ENCODE measurements around the gene SPI1.
"Not testable (repeated sequence)": the region's sequence is repeated elsewhere in the genome, so short reads cannot be mapped to it uniquely, and the experiment has no call there.

SPI1 gene

DNA sequence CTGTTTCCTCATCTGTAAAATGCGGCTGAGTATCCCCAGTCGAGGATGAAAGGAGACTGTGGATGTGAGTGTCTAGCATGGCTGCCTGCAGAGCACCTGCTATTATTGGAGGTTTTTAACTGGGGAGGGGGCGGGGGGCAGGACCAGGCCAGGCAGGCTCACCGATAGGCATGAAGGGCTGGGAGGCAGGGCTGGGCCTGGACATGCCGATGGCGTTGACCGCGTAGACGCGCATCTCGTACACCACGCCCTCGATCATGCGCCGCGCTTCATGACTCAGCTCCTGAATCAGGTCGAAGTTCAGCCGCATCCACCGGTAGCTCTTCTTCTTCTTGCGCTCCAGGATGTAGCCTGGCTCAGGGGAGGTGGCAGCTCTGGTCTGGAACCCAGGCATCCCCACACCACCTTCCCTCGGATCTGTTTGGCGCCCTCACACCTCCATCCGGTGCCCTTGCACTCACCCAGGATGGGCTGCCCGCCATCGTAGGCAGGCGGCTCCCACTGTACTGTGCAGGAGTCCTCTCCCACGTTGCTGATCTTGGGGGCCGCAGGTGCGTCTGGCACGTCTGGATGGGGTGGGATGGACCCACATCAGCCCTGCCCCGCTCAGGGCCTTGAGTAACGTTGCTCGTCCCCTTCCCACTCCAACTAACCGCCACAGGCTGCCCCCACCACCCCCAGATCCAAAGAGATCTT is 41.0 kb downstream of the SPI1 start:
- no peak for DNase-seq

DNA sequence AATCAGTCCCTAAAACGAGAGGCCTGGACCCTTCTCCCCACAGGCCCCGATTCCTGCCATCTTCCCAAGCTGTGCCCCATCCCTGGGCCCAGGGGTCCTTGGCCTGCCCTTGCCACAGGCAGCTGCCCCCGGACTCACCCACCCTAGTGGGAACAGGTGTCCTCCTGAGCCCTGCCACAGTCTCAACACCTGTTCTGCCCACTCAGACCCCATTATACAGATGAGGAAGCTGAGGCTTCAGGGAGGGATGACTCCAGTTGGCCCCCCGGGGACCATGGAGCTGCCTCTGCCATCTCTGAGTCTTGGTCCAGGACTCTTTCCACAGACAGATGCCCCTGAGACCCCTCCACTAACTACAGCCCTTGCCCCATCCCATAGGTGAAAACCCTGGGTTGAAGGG is 41.8 kb downstream of the SPI1 start:
- DNase-seq, result no peak

DNA sequence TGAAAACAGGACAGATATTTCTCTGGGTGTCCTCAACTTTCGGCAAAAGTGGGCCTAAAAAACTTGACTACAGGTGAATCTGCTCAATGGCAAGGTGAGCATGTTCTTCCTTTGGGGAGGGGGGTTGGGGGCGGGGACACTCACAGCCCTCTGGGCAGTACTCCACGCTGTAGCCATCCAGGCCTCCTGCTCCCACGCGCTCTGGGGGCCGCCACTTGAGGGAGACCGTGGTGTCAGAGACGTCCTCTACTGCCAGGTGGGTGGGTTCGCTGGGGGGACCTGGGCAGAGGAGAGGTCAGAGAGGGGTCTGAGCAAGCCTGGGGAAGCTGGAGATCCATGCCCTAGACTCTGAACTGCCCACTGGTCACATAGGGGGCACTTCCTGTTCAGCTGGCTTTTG is 42.6 kb downstream of the SPI1 start:
- DNase-seq, result no peak

DNA sequence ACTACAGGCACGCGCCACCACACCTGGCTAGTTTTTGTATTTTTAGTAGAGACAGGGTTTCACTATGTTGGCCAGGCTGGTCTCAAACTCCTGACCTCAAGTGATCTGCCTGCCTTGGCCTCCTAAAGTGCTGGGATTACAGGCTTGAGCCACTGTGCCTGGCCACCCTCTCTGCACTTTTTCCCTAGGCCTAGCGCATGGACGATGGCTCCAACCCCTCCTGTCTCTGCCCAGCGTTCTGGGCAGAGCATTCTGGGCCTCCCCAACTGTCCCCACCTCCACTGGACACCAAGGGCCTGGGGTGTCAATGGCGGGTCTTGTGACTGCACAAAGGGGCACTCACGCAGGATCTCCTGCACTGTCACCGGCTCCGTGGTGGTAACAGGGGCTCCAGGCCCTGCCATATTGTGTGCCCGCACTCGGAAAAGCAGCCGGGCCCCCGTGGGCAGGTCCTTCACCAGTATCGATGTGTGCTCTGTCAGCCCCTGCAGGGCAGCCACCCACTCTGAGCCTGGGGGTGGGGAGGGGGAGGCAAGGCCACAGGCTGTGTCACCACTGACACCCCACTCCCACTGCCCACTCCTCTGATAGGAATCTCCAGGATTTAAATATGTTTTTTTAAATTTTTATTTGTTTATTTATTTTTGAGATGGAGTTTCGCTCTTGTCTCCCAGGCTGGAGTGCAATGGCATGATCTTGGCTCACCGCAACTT is 43.5 kb downstream of the SPI1 start:
- not testable (repeated sequence) for DNase-seq

DNA sequence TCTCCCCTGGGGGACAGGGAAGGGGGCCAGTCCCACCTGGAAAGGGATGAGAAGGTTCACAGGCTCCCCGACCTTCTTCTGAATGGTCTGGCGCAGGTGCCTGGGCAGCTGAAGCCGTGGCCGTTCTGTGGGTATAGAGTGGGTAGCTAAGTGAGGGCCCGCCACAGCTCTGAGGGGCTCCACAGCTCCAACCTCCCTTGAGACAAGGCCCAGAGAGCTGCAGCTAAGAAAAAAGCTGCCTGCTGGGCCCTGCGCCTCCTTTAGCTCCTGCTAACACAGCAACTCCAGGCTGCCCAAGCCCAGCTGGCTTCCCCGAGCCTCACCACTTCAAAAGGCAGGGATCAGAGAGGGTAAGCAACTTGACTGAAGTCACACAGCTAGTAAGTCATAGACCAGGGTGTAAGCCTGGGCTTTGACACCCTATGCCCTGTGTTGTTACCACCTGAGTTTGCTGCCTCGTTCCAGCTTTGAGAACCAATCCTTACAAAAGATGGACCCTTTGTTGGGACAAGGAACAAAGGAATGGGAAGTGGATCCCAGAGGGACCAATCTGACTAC is 44.4 kb downstream of the SPI1 start:
- no peak for DNase-seq

DNA sequence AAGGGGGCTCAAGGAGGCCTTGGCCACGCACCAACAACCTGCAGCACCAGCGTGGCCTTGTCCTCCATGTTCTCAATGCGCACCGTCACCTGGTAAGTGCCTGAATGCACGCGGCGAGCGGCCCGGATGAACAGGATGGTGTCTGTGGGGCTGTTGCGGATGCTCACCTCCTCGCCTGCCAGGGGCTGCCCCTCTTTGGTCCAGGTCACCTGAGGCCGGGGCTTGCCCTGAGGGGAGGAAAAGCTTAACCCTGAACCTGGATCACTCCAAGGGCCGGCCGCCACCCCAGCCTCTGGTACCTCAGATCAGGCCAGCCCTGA is 44.9 kb downstream of the SPI1 start:
- DNase-seq, result no peak

DNA sequence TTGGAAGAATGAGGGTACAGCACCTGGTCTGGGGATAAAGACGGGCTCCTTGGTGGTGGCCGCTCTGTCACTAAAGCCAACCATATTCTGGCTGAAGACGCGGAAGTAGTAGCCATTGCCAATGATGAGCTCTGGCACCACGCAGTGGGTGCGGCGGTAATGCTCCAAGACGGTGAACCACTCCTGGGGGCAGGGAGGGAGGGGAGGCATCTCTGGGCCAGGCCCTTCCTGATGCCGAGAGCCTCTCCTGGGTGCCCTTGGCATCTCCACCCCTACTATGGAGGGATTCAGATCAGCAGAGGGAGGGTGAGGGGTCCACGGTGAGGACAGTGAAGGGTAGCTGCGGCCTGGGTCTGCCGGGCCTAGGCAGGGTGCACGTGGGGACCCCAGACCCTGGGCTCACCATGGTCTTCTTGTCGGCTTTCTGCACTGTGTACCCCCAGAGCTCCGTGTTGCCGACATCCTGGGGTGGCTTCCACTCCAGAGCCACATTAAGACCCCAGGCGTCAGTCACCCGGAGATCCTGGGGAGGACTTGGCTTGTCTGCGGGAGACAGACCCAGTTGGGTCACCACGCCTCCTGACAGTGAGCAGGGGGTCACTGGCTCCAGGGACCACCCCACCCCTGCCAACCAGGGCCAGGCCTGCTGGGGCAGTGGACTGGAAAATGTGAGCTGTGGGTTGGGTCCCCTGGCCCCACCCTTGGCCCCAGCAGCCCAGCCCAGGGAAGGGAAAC is 45.4 kb downstream of the SPI1 start:
- DNase-seq, result no peak

DNA sequence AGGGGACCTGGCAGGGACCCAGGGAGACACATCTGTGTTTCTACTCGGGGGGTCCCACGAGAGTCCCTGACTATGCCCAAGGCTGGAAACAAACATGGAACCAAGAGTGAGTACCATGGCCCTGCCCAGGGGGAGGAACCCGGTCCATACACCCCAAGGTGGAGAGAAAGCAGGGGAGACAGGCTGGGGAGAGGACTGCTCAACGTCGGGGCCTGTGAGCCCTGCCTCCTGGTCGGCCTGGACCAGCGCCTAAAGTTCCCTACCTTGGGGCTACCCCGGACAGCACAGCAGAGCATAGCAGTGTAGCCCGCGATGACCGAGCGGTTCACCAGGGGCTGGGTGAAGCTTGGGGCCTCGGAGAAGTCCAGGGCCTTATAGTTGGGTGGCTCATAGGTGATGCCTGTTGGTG is 46.0 kb downstream of the SPI1 start:
- DNase-seq, result no peak

DNA sequence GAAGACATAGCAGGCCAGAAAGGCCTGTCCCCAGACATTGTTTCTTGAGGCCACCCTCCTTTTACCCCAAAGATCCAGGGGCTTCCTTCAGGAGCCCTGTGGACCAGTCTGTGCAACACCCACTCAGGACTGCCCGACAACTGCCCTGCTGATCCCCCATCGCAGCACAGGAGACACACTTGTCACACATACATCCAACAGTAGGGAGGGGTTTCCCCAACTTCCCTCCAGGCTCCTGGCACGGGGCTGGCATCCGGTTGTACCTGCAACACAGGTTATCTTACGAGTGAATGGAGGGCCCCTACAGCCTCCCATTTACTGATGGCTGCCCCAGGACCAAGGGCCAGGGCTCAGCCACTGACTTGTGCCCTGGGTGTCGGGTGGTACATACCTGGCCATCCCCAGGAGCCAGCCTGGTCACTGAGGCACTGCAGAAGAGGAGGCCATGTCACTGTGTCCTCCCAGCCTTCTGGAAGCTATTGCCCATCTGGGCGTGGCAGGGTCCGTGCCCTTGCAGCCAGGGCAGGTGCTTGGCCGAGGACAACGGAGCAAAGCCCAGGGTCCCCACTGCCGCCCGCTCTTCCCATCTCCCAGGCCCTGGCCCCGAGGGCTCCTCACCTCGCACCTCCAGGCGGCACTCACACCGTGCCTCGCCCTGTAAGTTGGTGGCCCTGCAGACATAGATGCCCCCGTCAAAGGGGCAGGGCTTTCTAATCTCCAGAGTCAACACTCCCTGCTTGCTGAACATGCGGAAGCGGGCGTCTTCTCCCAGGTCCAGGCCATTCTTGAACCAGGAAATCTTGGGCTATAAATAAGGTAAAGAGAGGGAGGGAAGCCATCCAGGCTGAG is 46.7 kb downstream of the SPI1 start:
- no peak for DNase-seq

DNA sequence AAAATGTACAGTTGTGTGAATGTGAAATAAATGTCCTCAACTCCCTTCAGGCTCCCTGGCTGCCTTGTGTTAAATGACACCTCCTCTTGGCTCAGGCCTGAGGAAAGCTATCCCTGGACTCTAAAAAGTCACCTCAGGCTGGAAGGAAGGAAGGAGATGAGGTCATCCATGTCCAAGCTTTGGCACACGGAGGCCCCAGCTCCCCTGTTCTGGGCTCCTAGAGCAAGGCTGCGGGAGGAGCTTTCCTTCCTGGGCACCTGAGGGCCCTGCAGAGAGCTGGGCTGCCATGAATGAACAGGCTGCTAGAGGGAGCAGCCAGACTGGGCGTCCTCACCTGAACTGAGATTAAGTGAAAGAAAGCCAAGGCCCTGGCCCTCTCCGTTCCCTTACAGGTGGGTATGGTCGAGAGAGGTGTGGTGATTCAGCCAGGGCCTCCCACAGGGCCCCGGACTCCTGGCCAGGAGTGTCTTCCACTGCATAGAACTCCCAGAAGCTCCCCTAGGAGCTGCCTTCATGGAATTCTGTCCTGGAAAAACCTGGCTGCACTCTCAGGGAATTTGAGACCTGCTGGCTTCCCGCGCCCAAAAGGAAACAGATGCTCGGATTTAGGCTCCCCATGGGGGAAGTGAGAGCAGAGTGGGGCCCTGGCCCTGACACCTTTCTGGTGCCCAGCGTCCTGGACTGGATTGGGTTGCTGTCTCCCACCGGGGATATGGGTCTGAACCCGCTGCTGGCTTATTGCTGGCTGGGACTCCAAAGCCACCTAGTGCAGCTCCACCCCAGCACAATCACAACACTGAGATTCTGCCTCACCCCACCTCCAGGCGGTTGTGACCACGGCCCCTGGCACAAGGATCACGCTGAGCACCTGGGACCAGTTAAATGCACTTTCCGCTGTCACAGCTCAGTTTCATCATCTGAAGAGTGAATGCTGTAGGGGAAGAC is 48.1 kb downstream of the SPI1 start:
- DNase-seq, result no peak

DNA sequence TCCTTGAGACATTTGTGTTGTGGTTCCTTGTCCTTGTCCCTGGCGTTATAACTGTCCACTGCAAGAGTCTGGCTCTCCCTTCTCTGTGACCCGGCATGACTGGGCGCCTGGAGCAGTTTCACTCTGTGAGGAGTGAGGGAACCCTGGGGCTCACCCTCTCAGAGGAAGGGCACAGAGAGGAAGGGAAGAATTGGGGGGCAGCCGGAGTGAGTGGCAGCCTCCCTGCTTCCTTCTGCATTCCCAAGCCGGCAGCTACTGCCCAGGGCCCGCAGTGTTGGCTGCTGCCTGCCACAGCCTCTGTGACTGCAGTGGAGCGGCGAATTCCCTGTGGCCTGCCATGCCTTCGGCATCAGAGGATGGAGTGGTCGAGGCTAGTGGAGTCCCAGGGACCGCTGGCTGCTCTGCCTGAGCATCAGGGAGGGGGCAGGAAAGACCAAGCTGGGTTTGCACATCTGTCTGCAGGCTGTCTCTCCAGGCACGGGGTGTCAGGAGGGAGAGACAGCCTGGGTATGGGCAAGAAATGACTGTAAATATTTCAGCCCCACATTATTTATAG is 48.8 kb downstream of the SPI1 start:
- DNase-seq, result no peak

DNA sequence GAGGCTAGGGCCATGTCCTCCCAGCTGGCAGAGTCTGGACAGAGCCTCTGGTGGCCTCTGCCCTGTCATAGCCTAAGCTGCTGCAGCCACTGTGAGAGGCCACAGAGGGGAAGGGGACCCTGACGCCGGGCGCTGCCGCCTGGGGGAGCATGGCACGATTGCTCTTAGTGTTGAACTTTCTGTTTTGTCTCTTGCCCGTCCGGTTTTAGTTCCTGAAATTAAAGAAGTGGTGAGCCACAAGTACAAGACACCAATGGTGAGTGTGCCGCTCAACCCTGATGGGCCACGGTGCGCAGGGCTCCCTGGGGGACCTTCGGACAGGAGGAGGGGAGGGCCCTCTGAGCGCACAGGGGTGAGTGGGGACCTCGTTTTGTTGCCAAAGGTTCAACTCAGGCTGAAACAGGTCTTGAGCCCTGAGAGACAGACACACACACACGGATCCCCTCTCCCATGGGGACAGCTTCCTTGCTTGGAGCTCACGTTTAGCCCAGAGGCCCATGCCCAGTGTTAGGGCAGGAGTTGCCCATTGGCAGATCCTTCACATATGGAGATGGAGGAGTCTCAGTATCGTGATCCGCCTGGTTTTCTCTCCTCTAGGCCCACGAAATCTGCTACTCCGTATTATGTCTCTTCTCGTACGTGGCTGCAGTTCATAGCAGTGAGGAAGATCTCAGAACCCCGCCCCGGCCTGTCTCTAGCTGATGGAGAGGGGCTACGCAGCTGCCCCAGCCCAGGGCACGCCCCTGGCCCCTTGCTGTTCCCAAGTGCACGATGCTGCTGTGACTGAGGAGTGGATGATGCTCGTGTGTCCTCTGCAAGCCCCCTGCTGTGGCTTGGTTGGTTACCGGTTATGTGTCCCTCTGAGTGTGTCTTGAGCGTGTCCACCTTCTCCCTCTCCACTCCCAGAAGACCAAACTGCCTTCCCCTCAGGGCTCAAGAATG is 49.6 kb downstream of the SPI1 start:
- DNase-seq, result no peak

DNA sequence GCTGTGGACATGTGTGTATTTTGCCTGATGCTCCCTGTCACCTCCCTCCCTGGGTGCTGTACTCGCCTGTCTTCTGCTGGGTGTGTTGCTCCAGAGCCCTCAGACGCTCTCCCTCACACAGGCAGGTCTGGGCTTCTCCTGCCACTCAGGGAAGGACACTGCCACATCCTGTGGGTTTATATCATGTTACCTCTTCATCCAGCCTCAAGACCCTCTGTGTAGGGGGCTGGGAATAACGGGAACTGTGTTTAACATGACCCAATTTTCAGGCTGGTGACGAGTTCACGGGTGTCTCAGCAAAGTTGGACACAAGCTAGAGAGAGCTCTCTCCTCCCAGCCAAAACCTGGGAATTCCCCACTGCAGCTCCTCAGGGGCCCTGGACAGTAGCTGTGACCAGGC is 50.4 kb downstream of the SPI1 start:
- DNase-seq, result no peak

DNA sequence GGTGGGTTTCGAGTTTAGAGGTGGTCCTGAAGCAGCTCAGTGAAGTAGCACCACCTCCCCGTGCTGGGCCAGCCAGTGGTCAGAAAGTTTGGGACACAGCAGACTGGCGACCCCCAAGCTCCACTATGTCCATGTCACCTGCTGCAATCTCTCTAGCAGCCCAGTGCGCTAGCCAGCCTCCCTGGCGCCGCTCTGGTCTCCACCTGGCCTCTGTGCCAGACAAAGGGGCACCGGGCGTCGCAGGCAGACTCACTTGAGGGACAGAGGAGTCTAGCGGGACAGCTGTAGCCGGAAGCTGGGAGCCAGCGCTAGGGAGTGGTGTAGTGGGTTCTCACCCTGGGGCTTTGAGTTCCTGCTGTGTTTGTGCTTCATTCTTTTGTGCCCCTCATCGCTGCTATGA is 51.3 kb downstream of the SPI1 start:
- DNase-seq, result no peak

DNA sequence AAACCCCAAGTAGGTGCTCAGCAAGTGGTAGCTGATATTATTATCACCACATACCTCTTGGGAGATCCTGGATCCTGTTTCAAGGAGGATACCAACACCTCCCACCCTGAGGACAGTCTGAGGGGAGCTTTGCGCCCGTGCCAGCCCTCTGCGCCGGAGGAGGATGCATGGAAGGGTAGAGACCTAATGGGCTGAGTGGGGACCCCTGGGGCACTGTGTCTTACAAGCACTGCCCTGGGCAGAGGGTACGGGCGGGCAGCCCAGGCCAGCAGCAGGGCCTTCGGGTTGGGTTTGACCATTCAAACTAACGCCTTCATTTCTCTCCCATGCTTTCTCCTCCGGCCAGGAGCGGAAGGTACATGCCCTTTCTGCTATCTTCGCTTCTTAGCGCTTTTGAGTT is 52.1 kb downstream of the SPI1 start:
- DNase-seq, result no peak

DNA sequence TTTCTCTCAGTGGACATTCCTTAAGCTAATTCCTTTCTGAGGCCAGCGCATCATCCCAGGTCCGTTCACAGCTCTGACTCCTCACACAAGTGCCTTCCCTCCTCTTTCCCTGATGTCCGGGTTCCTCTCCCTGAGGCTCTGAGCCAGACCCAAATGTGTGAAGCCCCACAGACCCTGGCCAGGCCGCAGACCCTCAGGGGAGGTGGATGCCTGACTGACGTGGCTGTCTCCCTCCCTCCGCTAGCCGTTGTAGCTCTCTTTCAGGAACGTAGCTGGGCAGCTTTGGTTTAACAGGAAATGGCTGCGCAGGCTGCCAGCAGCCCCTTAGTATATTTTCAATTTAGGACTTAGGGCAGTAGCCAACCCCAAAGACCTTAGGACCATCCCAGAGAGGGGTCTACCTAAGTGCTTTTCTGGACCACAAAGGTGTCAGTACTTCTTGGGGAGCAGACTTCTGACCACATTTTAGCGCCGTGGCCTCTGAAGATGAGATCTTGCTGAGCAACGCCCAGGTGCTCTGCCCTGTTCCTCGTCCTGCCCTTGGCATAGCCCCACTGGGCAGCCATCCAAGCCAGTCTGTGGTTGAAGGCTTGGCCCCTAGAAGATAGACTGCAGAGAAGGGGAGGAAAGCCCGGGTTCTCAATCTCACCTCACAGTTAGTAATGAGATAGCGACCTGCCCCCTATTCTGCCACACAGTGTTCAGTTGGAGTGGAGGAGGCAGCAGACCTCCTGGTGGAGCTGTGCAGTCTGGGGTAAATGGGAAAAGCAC is 52.9 kb downstream of the SPI1 start:
- DNase-seq, result no peak

DNA sequence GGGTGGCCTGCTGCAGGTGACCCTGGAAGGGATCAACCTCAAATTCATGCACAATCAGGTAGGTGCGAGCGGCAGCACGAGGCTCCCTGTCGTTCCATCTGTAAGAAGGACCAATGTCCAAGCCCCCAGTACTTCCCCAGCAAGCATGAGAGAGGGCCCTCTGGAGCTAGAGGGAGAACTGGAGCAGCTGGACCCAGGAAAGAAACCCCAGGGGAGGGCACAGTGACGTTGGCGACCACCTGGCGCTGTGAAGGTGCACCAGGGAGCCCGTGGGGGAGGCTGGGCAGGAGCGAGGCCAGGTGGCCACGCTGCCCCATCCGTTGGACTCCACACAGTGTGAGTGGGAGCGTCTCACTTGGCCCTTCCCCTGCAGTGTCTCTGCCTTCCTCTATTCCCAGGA is 53.8 kb downstream of the SPI1 start:
- no peak for DNase-seq

DNA sequence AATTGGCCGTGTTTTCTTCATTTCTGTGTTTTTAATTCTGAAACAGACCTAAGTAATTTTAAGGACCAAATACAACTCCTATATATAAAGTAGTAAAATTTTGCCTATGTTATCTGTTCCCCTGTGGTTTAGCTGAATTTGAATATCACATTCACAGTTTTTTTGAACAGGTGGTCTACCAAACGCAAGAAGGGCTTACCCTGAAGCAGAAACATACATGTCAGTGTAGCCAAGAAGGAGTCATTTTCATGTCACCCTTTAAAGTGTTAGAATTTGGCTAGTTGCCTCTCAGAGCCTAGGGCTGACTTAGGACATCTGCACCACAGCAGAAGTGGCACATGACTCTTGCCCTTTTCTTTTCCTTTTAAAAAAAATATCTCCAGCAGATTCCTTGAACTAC is 60.2 kb downstream of the SPI1 start:
- DNase-seq, result no peak

DNA sequence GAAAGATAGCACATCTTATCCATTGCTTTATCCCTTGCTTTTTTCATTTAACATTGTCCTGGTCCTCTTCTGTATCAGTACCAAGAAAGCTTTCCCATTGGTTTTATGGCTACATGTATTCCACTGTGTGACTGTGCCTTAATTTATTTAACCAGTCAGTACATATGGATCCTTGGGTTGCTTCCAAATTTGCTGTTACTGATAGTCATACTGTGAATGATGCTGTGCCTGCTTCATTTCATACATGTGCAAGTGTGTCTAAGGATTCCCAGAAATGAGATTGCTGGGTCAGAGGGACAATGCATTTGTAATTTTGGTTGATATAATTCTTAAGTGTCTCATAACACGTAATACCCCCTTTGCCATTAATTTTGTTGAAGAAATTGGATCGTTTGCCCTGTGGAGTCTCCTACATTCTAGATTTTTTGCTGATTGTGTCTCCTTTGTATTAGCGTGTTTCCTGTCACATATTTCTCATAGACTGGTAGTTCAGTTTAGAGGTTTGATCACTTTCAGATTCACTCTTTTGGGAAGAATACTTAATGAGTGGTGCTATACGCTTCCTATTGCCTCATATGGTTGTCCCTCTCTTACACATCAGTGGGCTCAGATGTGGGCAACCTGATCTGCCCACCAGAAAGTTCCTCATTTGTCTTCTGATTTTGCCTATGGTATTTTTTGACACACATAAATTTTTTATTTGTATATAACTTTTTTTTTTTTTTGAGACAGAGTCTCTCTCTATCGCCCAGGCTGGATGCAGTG is 61.1 kb downstream of the SPI1 start:
- no peak for DNase-seq
